Transverse colon (tissue), 4 donors: ENCODE results near the gene ANAPC5. TPM values are rescaled to one million over a fixed set of nuclear protein-coding genes. Genes with fewer than 3 reads are reported as not detected.

Experiments used
- DNase-seq: peaks from one replicate; pipeline ENCODE4 v3.0.0-alpha.2; 2019
- H3K27ac ChIP-seq, 4 donors: fragments of 200-600 bp; sonication (generic); 2 replicates each; pipeline ENCODE4 v1.5.1; 2016 to 2018; ENCODE audit warnings: inconsistent platforms in 4 of 4
- H3K27me3 ChIP-seq: fragments of 200-600 bp; sonication (generic); 2 replicates; pipeline ENCODE4 v1.5.1; 2017; ENCODE audit warnings: inconsistent platforms
- H3K36me3 ChIP-seq, 4 donors: fragments of 200-600 bp; sonication (generic); 2 replicates each; pipeline ENCODE4 v1.5.1; 2017 to 2019; ENCODE audit warnings: inconsistent platforms in 4 of 4
- H3K4me1 ChIP-seq, 4 donors: fragments of 200-600 bp; sonication (generic); 2 replicates each; pipeline ENCODE4 v1.5.1; 2017 to 2020; ENCODE audit warnings: inconsistent platforms in 4 of 4
- H3K4me3 ChIP-seq, 4 donors: fragments of 200-600 bp; sonication (generic); 1 replicate in 1 of 4; 2 replicates in 3 of 4; pipeline versions ENCODE4 v1.5.1 to v1.6.1; 2017 to 2019; ENCODE audit warnings: inconsistent platforms in 4 of 4
- H3K9me3 ChIP-seq, 2 donors: fragments of 200-600 bp; sonication (generic); 2 replicates each; pipeline ENCODE4 v1.5.1; 2017 to 2019; ENCODE audit warnings: inconsistent platforms in 2 of 2
- EP300 ChIP-seq: sonication (generic); formaldehyde crosslinking; IDR thresholded peaks from one replicate; pipeline ENCODE4 v1.6.1; 2017; ENCODE audit warnings: antibody characterized with exemption, low read depth
- POLR2A ChIP-seq: fragments of 450-650 bp; IDR thresholded peaks from one replicate; pipeline ENCODE4 v1.6.1; 2016; ENCODE audit warnings: antibody characterized with exemption, mild to moderate bottlenecking, moderate library complexity
- POLR2AphosphoS5 ChIP-seq, 3 donors: sonication (generic); formaldehyde crosslinking; IDR thresholded peaks; one replicate each; pipeline ENCODE4 v1.6.1; 2016; ENCODE audit warnings: antibody characterized with exemption in 3 of 3
- WGBS, 2 donors: methylation state at CpG; one replicate each; pipeline ENCODE4 v1.1.5; 2018; ENCODE audit warnings: low coverage in 1 of 2; 5-methylcytosine and 5-hydroxymethylcytosine counted together
- in situ Hi-C, 4 donors: fragments of 200-750 bp; cut with MboI; loops; one replicate each; pipeline versions ENCODE4 v1.15.0 to v1.15.1; 2017; ENCODE audit warnings: low sequenced_read_pairs in 3 of 4, low pct_ligation_motif_present in 1 of 4, low pct_unique_long_range_greater_than_20kb in 1 of 4
- intact Hi-C: fragments of 100-400 bp; cut with DNase I; formaldehyde crosslinking; loops from one replicate; pipeline ENCODE4 v1.15.1; 2023; ENCODE audit warnings: low total_unique reads
- total RNA-seq, 4 donors: library from RNA; depleted of rRNA; stranded (reverse); fragments of >200 nt; gene quantifications; one replicate each; pipeline ENCODE4 v1.1.0, GENCODE V29; 2016
- TF ChIP-seq, protein P1 (sequence below), 5 experiments: fragments of 200-600 bp in 3 of 5; fragments of 450-650 bp in 2 of 5; sonication (generic) in 3 of 5; IDR thresholded peaks; 1 replicate in 2 of 5; 2 replicates in 3 of 5; pipeline ENCODE4 v1.5.1; 2016 to 2017; ENCODE audit warnings: antibody characterized with exemption in 5 of 5, inconsistent platforms in 3 of 5, mild to moderate bottlenecking in 2 of 5, moderate library complexity in 1 of 5

The ANAPC5 gene
- total RNA-seq, 4 donors from 2014 or later = 101 to 184 (median 129) TPM

DNA sequence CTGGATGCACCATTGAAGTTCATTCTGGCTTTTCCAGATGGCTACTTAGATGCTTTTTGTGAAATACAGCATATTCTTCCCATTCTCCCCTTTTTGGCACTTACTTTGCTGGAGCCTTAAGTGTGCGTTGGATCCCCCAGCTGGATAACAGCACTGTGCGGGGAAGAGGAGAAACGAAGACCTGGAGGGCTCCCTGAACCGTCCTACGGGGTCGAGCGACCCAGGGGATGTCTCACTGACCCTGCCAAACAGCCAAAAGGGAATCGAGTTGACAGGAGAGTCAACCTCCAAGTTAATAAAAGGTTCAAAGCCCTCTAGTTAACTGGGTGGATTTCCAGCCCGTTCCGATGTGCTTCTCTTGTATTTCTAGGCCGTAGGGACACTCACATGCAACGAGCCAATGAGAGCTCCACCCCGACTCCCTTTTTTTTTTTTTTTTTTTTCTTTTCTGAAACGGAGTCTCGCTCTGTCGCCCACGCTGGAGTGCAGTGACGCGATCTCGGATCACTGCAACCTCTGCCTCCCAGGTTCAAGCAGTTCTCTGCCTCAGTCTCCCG, 54.7 kb downstream of the ANAPC5 start:
- Histone ChIP-seq H3K4me1 (peaks cover 11 to 39% (median 27%) of the 10 kb centered on the region in 4 donors), H3K27ac (peak overlapping the region; percentile 91 to 97 (median 94)), H3K9me3 (no peaks in the 10 kb centered on the region), H3K4me3 (peak overlapping the region; percentile 79 to 100 (median 90)), H3K27me3 (no peaks in the 10 kb centered on the region), H3K36me3 (peaks cover 0 to 1% (median 0%) of the 10 kb centered on the region in 4 donors)
- TF ChIP-seq POLR2A = no peak
- no peak for TF ChIP-seq EP300
- peak in 1 of 3 donors; percentile 4 for TF ChIP-seq POLR2AphosphoS5 (IDR thresholded peaks at IDR 0.05)
- TF ChIP-seq, protein P1, sequence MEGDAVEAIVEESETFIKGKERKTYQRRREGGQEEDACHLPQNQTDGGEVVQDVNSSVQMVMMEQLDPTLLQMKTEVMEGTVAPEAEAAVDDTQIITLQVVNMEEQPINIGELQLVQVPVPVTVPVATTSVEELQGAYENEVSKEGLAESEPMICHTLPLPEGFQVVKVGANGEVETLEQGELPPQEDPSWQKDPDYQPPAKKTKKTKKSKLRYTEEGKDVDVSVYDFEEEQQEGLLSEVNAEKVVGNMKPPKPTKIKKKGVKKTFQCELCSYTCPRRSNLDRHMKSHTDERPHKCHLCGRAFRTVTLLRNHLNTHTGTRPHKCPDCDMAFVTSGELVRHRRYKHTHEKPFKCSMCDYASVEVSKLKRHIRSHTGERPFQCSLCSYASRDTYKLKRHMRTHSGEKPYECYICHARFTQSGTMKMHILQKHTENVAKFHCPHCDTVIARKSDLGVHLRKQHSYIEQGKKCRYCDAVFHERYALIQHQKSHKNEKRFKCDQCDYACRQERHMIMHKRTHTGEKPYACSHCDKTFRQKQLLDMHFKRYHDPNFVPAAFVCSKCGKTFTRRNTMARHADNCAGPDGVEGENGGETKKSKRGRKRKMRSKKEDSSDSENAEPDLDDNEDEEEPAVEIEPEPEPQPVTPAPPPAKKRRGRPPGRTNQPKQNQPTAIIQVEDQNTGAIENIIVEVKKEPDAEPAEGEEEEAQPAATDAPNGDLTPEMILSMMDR (IDR thresholded peaks at IDR 0.05) = no peak
- intact Hi-C loops (no loop called here), in situ Hi-C loops (no loop called here)
- WGBS, 2 donors = 2% methylated on average over 21 of the region's 21 CpGs; no CpG with 5 or more reads in 1 of the 2 donors
- DNase-seq = peak; percentile 30

DNA sequence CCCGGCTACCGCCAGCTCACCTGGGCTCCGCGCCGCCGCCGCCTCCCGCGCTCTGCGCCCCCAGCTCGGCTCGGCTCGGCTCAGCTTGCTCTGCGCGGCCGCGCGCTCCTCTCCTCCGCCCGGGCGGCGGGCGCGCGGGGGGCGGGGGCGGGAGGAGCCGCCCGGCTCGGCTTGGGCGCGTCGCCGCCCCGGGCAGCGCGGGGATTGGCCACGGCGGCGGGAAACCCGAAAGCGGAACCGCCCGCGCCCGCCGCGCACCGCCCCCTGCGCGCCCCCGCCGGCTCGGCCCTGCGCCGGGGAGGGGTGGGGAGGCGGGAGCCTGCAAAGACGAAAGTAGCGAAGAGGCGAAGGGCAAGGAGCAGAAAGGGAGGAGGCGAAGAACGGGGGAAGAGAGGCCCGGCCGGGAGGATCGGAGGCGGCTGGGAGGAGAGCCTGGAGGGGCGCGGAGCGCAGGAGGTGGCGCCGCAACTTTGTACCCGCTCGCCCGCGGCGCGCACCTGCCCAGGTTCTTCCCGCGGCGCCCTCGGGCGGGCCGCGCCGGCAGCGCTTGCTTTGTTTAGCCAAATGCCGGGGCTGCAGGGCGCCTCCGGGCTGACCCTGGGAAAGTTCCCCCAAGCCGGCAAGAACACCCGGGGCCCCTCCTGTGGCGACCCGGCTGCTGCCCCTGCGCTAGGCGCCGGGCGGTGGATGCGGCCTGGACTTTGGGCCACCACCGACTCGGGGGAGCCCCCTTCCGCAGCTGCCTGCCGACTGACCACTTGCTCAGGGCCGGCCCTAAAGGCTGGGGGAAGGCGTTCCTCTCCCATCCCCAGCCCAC, 55.4 kb downstream of the ANAPC5 start, which contains the start of gene CAMKK2:
TSS of gene CAMKK2 (minus strand) at position 92 of the 817 bp plus-strand sequence. CDS start 22,183 bp downstream, outside the sequence.
- no peaks in the 10 kb centered on the region for H3K9me3 ChIP-seq
- peak; percentile 90 for DNase-seq
- H3K36me3 ChIP-seq = peaks cover 0 to 4% (median 0%) of the 10 kb centered on the region in 4 donors
- no peak for TF ChIP-seq EP300
- peak; percentile 67 for TF ChIP-seq POLR2A
- TF ChIP-seq, protein P1 (IDR thresholded peaks at IDR 0.05) = peak in 3 of 5 experiments; percentile 14 to 31 (median 27)
- TF ChIP-seq POLR2AphosphoS5 (IDR thresholded peaks at IDR 0.05) = peak; percentile 68 to 79 (median 72)
- peak within 1 kb of the TSS; percentile 79 to 100 (median 90) for H3K4me3 ChIP-seq
- in situ Hi-C loops (no loop called here), intact Hi-C loops (no loop called here)
- no peaks in the 10 kb centered on the region for H3K27me3 ChIP-seq
- H3K4me1 ChIP-seq = peaks cover 11 to 39% (median 27%) of the 10 kb centered on the region in 4 donors
- 0% methylated on average over 54 of the region's 104 CpGs; no CpG with 5 or more reads in 1 of the 2 donors for WGBS, 2 donors
- H3K27ac ChIP-seq = peak within 1 kb of the TSS; percentile 91 to 97 (median 94)

DNA sequence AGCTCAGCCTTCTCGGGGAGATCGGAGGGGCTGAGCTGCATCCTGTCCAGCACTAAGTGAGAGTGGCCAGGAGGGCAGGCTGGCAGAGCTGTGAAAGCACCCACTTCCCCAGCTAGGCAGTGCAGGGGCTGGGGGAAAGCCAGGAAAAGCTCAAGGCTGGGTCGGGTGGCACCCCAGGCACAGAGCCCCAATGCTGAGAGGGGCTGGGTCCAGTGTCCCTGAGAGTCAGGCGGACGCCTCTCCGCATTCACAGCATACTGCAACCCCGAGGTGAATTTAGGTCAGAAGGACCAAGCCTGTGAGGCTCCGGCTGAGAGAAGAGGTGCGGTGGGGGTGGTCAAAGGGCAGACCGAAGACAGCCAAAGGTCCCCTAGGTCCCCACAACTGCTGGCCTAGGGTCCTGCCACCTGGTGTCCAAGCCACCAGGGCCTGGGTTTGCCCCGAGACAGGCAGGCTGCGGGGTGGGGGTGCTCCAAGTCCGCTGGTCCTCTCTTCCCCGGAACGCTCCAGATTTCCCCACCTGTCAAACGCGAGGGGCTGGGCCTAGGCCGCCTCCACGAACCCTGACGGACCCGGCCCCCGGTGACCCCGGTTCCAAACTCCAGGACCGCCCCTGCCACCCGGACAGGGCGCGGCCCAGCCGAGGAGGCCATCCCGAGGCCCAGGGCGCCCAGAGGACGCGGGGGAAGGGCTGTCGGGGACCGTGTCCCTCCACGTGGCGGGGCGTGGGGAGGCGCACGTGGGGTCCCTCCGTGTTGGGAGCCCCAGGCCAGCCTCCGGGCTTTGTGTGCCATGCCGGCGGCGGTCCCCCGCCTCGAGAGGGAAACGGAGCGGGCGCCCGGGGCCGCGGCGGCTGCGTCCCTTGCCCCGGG, 56.2 kb downstream of the ANAPC5 start:
- TF ChIP-seq, protein P1 (IDR thresholded peaks at IDR 0.05) = peak in 1 of 5 experiments; percentile 2
- TF ChIP-seq POLR2AphosphoS5 (IDR thresholded peaks at IDR 0.05) (peak in 1 of 3 donors; percentile 42), EP300 (no peak)
- peaks cover 11 to 39% (median 27%) of the 10 kb centered on the region in 4 donors for H3K4me1 ChIP-seq
- peaks cover 0 to 4% (median 0%) of the 10 kb centered on the region in 4 donors for H3K36me3 ChIP-seq
- in situ Hi-C loops (no loop called here), intact Hi-C loops (no loop called here)
- H3K27ac ChIP-seq = peak overlapping the region; percentile 91 to 97 (median 94)
- DNase-seq = peak; percentile 70
- 0% methylated on average over 1 to 32 of the region's 55 CpGs for WGBS, 2 donors
- H3K27me3 ChIP-seq = no peaks in the 10 kb centered on the region
- peak overlapping the region; percentile 64 to 100 (median 90) for H3K4me3 ChIP-seq
- H3K9me3 ChIP-seq = no peaks in the 10 kb centered on the region
